Stimulated activated CD4-positive, alpha-beta T cell treated with anti-CD3 and anti-CD28 coated beads, TNF-alpha, amount 100 ng/mL, for 4 hours (primary cell): Measurements from ENCODE around the gene TRIB2.

ENCODE experiments used
- DNase-seq, 3 experiments: peaks; one replicate each; pipeline ENCODE4 v3.0.0-alpha.2; 2020; ENCODE audit warnings: low read depth in 3 of 3

TRIB2 gene

DNA sequence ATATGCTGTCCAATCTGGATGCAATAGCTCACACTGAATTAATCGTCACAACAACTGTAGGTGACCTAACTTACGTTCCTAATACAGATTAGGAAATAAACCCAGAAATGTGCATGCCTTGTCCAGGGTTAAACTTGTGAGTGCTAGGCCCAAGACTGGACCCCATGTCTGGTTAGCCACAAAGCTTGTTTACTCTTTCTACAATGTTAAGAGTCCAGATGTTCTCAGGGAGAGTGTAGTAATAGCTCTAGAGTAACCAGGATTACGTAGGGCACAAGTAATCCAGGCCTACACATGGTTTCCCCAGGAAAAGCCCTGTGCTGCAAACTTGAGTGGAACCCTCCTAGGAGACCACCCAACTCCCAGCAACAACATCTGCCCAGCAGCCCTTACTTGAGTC is 26.2 kb downstream of the TRIB2 start:
- no peak for DNase-seq

- DNase-seq = no peak
These were observed 33.6 kb downstream of the TRIB2 start for GRCh38 chr2:12750166-12750905.

DNA sequence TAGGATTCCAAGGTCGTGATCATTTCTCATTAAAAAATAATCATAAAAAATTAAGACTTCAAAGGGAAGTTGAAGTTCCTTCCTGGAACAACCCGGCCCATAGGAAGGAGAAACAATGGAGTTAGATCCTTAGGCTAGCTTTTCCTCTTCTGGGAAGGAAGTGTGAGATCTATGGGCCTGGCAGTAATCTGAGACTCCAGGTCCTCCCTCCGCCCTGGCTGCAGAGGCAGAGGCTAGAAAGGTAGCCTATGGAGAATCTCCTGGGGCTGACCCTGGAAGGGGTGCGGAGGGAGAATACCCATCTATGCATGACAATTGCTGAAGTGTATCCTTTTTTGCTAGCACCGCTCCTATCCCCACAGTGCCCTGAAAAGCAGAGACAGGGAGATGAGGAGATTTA is 37.9 kb downstream of the TRIB2 start:
- DNase-seq = no peak

- no peak for DNase-seq
These were observed 38.6 kb downstream of the TRIB2 start for GRCh38 chr2:12755384-12755783.

DNA sequence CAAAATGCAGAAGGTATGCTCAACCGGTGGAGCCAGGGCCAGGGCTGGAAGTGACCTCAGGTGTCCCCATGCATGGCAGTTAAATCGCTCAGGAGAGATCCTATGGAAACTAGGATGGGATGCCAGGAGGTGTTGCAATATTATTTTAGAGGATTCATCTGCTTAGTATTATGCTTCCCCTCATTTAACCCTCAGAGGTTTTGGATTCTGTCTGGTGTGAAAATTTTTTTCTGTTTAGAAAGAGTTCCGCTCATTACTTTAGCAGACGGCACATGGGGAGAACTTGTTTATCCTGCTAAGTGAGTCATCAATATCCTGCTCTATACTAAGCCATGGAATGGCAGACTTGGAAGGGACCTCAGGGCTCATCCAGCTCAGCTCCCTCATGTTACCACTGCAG is 42.5 kb downstream of the TRIB2 start:
- DNase-seq = no peak

DNA sequence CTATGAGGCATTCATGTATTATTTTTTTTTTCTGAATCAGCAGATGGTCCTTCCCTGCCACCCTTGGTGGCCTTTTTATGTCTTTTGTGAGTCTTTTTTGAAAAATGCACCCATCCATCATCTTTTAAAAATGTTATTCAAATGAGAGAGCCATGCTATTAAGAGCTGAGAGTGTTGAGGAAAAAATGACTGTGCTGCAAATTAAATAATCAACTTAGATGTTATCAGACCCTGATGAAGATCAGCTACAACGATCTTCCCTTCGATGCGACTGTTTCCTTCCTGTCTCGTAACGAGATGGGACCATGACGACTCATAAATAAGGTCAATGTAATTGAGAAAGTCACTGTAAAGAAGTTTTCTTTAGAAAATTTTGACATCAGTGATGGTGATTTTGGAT is 44.4 kb downstream of the TRIB2 start:
- no peak for DNase-seq

DNA sequence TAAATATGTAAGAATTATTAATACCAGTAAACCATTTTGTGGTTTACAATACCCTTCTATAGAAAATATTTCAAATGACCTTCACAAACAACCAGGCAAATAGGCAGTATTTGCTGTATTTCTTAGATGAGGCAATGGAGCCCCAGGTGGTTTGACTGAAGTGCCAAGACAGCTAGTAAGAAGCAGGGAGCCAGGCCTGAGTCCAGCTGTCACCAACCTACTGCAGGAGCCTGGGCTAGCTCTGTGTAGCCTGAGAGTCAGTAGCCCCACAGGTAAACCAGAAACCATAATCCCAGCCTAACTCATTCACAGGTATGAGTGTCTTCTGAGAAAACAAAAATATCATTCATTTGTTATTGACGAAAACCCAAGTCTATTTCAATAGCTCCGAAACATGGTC is 45.6 kb downstream of the TRIB2 start:
- DNase-seq = no peak

DNA sequence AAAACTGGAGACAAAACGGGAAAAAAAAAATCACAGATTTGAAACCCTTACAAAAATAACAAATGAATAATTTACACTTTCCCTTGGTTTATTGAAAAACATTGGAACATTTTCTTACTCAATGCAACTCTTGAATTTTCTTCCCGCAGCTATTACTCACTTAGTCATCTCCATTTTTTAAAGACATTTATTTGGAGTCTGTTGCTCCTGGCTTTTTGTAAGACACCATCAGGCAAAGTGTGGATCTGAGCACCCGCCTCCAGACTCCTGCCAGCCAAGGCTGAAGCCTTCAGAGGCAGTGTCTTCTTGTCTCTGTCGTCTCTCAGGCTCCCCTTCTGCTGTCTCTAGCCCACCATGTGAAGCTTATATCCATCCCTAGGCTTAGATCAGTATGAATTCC is 46.2 kb downstream of the TRIB2 start:
- no peak for DNase-seq

DNA sequence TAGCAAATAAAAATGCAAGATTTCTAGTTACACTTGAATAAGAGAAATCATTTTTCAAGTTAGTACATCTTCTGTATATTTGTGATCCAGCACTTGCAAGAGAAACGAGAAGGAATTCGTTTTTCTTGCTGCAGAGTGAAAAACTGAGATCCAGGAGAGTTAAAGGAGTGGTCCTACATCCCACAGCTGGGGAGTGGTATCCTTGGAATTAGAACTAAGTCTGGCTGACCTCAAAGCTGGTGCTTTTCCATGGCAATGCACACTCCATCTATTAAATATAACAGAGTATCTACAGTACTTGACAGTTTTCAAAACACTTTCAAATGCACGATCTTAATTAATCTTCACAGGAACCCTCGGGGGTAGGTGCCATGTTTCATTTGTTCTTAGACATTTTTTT is 46.8 kb downstream of the TRIB2 start:
- DNase-seq = no peak

DNA sequence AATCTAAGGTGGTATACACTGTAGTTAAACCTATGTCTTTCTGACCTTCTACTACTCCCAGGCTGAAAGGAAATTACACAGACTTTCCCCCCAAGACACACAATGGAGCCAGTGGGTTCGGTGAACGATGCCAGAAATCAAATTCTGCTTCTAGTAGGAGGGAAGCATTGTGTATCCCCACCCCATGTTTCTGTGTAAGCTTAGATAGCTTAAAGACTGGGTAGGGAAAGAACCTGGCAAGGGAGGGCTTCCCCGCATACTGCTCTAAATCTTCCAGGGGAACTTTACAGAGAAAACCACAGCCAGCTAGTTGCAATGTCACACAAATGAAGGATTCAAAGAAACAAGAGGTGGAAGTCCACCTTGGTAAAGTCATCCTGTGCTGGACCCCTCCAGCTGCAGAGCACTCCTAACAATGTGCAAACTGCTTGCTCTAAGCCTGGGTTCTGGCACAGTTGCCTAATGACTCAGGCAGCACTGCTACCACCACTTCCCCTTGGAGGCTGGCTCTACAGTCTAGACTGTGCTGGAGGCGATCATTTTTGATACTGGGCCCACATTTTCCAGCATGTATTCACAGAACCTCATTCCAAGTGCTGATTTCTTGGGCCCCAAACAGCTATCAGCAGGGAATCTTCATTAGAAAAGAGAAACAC is 47.5 kb downstream of the TRIB2 start:
- DNase-seq = no peak

GRCh38 chr2:12764849-12765605 is 48.3 kb downstream of the TRIB2 start:
- no peak for DNase-seq

GRCh38 chr2:12766421-12766879 is 49.7 kb downstream of the TRIB2 start:
- DNase-seq = no peak

GRCh38 chr2:12767541-12767940 is 50.8 kb downstream of the TRIB2 start:
- DNase-seq = no peak

GRCh38 chr2:12767996-12768624 is 51.4 kb downstream of the TRIB2 start:
- DNase-seq = no peak

DNA sequence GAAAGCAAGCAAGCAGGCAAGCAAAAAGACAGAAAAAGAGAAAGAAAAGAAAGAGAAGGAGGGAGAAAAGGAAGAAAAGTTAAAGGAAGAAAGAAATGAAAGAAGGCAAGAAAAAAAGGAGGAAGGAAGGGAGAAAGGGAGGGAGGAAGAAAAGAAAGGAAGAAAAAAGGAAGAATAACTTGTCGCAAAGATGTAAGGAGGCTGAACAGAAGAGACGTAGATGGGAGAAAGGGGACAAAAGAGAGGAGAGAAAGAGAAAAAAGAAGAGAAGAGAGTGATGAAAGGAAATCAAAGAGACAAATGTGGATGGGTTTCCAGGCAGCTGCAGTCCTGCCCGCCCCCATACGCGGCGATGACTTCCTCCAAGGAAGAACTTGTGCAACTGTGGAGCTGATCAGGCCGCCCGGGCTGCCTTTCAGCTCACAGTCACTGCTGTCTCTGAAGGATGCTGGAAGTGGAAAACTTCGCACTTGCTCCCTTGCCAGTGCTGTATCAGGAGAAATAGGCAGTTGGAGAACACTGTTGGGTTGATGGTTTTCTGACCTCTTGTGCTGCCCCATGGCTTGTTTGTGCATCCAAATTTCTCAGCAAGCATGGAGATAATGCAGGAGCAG is 52.9 kb downstream of the TRIB2 start:
- DNase-seq = no peak

DNA sequence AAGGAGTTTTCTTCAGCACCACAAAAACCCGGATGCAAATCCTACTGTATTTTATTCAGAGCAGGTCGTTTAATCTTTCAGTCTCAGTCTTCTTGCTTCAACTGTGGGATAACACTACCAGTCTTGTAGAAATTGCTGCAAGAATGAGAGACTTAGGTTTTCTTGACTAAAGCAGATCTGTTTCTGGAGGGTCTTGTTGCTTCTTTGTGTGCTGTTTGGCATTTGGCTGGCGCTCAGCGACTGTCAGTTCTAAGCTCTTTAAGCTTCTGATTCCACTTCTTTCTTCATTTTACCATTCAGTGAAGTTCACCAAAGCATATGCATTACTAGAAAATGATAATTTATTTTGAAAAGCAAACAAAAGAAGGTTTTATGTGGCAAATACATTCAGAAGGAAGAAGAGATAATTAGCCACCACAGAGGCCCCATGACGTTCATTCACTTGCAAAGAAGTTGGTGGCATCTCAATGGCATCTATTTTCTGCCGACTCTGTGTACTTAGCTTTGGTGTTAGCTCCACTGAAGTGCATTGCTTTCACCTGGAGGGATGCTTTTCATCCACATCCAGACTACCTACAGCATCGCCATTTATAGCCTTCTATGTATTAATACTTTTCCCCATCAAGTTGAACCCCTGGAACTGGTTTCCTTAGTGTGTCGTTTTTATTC is 53.7 kb downstream of the TRIB2 start:
- no peak for DNase-seq

DNA sequence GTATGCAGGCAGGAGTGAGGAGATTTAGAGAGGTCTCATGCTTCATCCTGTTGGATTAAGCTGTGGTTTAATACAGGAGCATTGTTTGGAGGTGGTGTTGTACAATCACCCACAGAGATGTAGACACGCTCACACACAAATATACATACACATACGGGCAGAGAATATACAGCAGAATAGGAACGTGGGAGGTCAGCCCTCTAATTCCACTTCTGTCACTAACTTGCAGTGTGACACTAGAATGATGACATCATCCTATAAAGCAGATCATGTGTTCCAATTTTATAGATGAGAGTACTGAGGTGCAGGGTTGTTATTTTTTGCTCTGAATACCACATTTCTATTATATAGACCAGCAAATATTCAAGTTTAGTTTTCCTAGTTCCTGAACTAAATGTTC is 54.4 kb downstream of the TRIB2 start:
- DNase-seq = no peak

DNA sequence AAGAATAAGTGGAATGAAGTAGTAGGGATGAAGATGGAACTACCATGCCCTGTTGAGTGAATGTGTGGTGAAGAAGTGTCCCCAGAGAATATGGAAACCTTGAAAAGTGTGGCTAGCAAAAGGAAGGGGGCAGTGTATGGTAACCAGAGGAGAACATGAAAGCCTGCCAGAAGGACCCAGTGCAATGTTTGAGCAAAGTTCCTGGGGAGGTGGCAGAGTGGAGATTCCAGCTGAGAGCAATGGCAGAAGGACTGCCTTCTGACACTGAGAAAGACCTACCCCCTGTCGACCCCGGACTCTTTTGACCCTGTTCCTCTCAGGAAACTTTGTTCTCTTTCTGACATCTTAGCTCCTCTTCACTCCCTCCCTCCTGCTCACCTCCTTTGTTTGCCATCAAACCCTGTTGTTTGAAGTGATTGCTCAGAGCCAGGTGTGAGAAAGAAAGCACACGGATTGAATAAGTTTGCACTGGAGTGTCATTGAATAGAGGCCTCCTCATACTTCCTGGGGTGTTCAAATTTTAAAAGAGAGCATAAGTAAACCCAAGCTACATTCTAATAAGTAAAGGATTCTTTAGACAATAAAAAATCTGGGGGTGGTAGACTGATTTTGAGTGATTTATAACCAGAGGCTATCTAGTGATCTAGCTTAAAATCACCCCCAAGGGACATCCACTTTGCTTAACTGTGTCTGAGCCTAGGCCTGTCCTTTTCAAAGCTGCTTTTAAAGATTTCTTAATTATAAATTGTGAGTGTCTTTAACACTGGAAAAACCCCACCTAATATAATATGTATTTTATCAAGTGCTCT is 57.1 kb downstream of the TRIB2 start:
- DNase-seq = no peak

- DNase-seq = no peak
These were observed 57.6 kb downstream of the TRIB2 start for GRCh38 chr2:12774395-12774727.

DNA sequence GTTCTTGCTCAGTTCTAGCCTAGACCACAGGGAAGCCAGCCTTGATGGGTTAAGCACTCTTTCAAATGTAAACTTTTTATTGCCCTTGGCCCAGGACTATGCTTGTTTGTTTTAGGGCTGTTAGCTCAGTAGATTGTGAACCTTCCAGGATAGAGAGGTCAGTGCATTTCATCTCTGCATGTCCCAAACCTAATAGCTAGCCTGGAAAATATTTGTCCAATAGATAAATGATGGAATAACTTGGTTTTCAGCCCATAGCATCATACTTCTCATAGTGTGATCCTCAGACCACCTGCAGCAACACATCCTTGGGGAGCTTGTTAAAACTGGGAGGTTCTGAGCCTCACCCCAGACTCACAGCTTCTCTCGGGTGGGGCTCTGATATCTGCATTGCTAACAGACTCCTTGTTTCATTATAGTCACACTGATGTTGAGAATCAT is 59.8 kb downstream of the TRIB2 start:
- DNase-seq = no peak

DNA sequence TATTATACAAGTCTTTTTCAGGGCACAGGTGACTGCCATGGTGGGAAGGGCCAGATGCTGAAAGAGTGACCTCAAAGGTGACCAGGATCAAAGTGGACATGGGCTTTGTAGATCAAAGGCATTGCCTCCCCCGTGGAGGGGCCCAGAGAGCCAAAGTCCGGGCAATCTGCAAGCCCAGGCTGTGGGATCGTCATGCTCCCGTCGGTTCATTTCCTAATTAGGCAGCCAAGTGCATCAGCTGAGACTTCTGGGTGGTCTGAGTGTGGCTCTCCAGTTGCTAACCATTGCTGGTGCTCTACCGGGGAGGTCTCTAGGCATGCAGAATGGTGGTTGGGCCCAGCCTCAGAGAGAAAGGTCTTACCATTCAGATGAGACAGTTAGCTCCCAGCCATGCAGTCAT is 61.6 kb downstream of the TRIB2 start:
- DNase-seq = no peak
